ENCODE data around the gene ZFR2.

ZFR2 gene

GRCh38 chr19:3873151-3873550 is 4.3 kb upstream of the ZFR2 start:
- no peak for DNase-seq

GRCh38 chr19:3867971-3868769 is 668 bp downstream of the ZFR2 start:
- no peak for DNase-seq

- no peak for DNase-seq
Measured at GRCh38 chr19:3866910-3867638, 1.8 kb downstream of the ZFR2 start.

GRCh38 chr19:3863648-3864047 is 5.2 kb downstream of the ZFR2 start:
- DNase-seq = no peak

GRCh38 chr19:3862826-3863500 is 5.9 kb downstream of the ZFR2 start:
- DNase-seq = no peak

- no peak for DNase-seq
Measured at GRCh38 chr19:3860499-3860898, 8.3 kb downstream of the ZFR2 start.

- no peak for DNase-seq
Measured at GRCh38 chr19:3857449-3858003, 11.3 kb downstream of the ZFR2 start.

GRCh38 chr19:3855320-3855719 is 13.5 kb downstream of the ZFR2 start:
- no peak for DNase-seq

- DNase-seq = no peak
Measured at GRCh38 chr19:3852614-3853254, 16.1 kb downstream of the ZFR2 start.

GRCh38 chr19:3852177-3852511 is 16.7 kb downstream of the ZFR2 start:
- DNase-seq = no peak

- no peak for DNase-seq
Measured at GRCh38 chr19:3851254-3852176, 17.3 kb downstream of the ZFR2 start.

GRCh38 chr19:3850320-3850972 is 18.4 kb downstream of the ZFR2 start:
- no peak for DNase-seq

- no peak for DNase-seq
Measured at GRCh38 chr19:3849787-3850186, 19.1 kb downstream of the ZFR2 start.

- no peak for DNase-seq
Measured at GRCh38 chr19:3849092-3849491, 19.7 kb downstream of the ZFR2 start.

- no peak for DNase-seq
Measured at GRCh38 chr19:3844596-3844995, 24.2 kb downstream of the ZFR2 start.

GRCh38 chr19:3842948-3843347 is 25.9 kb downstream of the ZFR2 start:
- no peak for DNase-seq

GRCh38 chr19:3840804-3841203 is 28.0 kb downstream of the ZFR2 start:
- DNase-seq = no peak

GRCh38 chr19:3839941-3840340 is 28.9 kb downstream of the ZFR2 start:
- no peak for DNase-seq

- no peak for DNase-seq
Measured at GRCh38 chr19:3838661-3839060, 30.2 kb downstream of the ZFR2 start.

GRCh38 chr19:3837922-3838321 is 30.9 kb downstream of the ZFR2 start:
- no peak for DNase-seq

GRCh38 chr19:3837332-3837731 is 31.5 kb downstream of the ZFR2 start:
- DNase-seq = no peak

GRCh38 chr19:3836887-3837286 is 32.0 kb downstream of the ZFR2 start:
- no peak for DNase-seq
